Measurements from ENCODE around the gene RHBDF2. TPM values are rescaled to one million over a fixed set of nuclear protein-coding genes. Genes with fewer than 3 reads are reported as not detected.

The RHBDF2 gene
- total RNA-seq, 1 experiment from 2014 or later, result 19.7 TPM

GRCh38 chr17:76539631-76540271 lies 38.5 kb upstream of the RHBDF2 start, which contains the start of gene PRCD:
TSS of gene PRCD (plus strand) at chr17:76540044. CDS start at chr17:76540142, 98 bp downstream.
- Histone ChIP-seq H3K27ac (ENCODE audit: insufficient read length, low read depth, low read length) (no peak within 1 kb of the TSS), H3K4ac (ENCODE audit: low read depth, low read length) (no peak within 1 kb of the TSS), H3K79me1 (ENCODE audit: insufficient read depth, low read depth, low read length, poor library complexity, severe bottlenecking) (no peaks in the 10 kb centered on the region), H4K8ac (replicated peaks; ENCODE audit: insufficient read length, low read depth, low read length) (no peak within 1 kb of the TSS), H4K91ac (ENCODE audit: insufficient read length, low read depth, low read length) (no peak within 1 kb of the TSS), H3K4me2 (ENCODE audit: insufficient read depth, insufficient read length, low read length) (peak within 1 kb of the TSS; percentile 51), H3K23ac (ENCODE audit: insufficient read length, low read depth, low read length) (no peak within 1 kb of the TSS), H4K5ac (ENCODE audit: insufficient read length, low read depth, low read length) (no peak within 1 kb of the TSS), H3K14ac (ENCODE audit: insufficient read depth, low read length) (no peak within 1 kb of the TSS), H3K18ac (ENCODE audit: insufficient read length, low read depth, low read length) (no peak within 1 kb of the TSS), H3K23me2 (ENCODE audit: insufficient read length, low read depth, low read length, poor library complexity, severe bottlenecking) (peaks cover 11% of the 10 kb centered on the region), H2AK5ac (ENCODE audit: insufficient read length, low read length) (no peak within 1 kb of the TSS), H3K27me3 (ENCODE audit: insufficient read depth, low read length) (peaks cover 20% of the 10 kb centered on the region; the same call in 1 of the 2 replicates), H3K4me1 (ENCODE audit: insufficient read depth, low read length) (peaks cover 2% of the 10 kb centered on the region; the same call in 1 of the 2 replicates), H2BK15ac (ENCODE audit: low read depth, low read length) (no peak within 1 kb of the TSS), H2BK120ac (ENCODE audit: low read depth, low read length, poor library complexity, severe bottlenecking) (no peak within 1 kb of the TSS), H3K56ac (ENCODE audit: insufficient read length, low read depth, low read length) (no peak within 1 kb of the TSS), H2BK5ac (ENCODE audit: insufficient read length, low read length) (no peak within 1 kb of the TSS), H2BK12ac (ENCODE audit: insufficient read length, low read depth, low read length) (no peak within 1 kb of the TSS), H2BK20ac (ENCODE audit: low read depth, low read length, poor library complexity, severe bottlenecking) (no peak within 1 kb of the TSS), H3T11ph (ENCODE audit: low read length) (no peak within 1 kb of the TSS), H3K79me2 (ENCODE audit: insufficient read depth, low read length) (no peaks in the 10 kb centered on the region), H4K20me1 (ENCODE audit: control insufficient read depth, insufficient read depth, insufficient read length) (peaks cover 4% of the 10 kb centered on the region), H2AFZ (ENCODE audit: low read length) (no peak within 1 kb of the TSS), H3K9me3 (ENCODE audit: control insufficient read depth, low read depth, low read length) (no peaks in the 10 kb centered on the region), H3K9ac (ENCODE audit: extremely low read depth, insufficient read length, low read length) (no peak within 1 kb of the TSS)
- peaks cover 31 to 51% of the 10 kb centered on the region in 2 experiments for H3K4me1 Mint-ChIP-seq
- peak within 1 kb of the TSS; percentile 63 to 79 for H3K4me3 Mint-ChIP-seq
- H3K27ac Mint-ChIP-seq, result no peak within 1 kb of the TSS
- peak; percentile 58 for DNase-seq
- no peaks in the 10 kb centered on the region for H3K9me3 Mint-ChIP-seq
- H3K27me3 Mint-ChIP-seq (ENCODE audit: low read depth), result peaks cover 64% of the 10 kb centered on the region
- TF ChIP-seq, protein P1, sequence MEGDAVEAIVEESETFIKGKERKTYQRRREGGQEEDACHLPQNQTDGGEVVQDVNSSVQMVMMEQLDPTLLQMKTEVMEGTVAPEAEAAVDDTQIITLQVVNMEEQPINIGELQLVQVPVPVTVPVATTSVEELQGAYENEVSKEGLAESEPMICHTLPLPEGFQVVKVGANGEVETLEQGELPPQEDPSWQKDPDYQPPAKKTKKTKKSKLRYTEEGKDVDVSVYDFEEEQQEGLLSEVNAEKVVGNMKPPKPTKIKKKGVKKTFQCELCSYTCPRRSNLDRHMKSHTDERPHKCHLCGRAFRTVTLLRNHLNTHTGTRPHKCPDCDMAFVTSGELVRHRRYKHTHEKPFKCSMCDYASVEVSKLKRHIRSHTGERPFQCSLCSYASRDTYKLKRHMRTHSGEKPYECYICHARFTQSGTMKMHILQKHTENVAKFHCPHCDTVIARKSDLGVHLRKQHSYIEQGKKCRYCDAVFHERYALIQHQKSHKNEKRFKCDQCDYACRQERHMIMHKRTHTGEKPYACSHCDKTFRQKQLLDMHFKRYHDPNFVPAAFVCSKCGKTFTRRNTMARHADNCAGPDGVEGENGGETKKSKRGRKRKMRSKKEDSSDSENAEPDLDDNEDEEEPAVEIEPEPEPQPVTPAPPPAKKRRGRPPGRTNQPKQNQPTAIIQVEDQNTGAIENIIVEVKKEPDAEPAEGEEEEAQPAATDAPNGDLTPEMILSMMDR (conservative IDR thresholded peaks at IDR 0.05), result peak; percentile 43
- no CpG with 5 or more reads among the region's 22 CpGs for WGBS (ENCODE audit: extremely low coverage, insufficient read length, low lambda C conversion rate)
- H3K36me3 Mint-ChIP-seq (ENCODE audit: insufficient read depth in 1 of 3, low read depth in 3 of 3), result no peaks in the 10 kb centered on the region

Data from H9 (cell line).